NB4 (cell line): ENCODE data around the gene BARX2.

Experiments used
- DNase-seq: peaks from one replicate; pipeline ENCODE4 v3.0.0; 2010; ENCODE audit warnings: low read depth
- H3K4me3 ChIP-seq: one replicate; pipeline ENCODE4 v1.5.1; 2011; ENCODE audit warnings: mild to moderate bottlenecking, low read depth, low read length, moderate library complexity
- MYC ChIP-seq: IDR thresholded peaks from 2 replicates; pipeline ENCODE4 v1.6.1; 2011; ENCODE audit warnings: low read depth, low read length
- POLR2A ChIP-seq: IDR thresholded peaks from 2 replicates; pipeline ENCODE4 v1.6.1; 2011; ENCODE audit warnings: mild to moderate bottlenecking; ENCODE audit not compliant: insufficient read length; ENCODE audit errors: extremely low read depth
- TF ChIP-seq, protein P1 (sequence below): IDR thresholded peaks from one replicate; pipeline ENCODE4 v1.5.1; 2012; ENCODE audit warnings: low read depth, low read length
- TF ChIP-seq, protein P2 (sequence below): IDR thresholded peaks from 2 replicates; pipeline ENCODE4 v1.6.1; 2011; ENCODE audit warnings: low read depth, low read length

BARX2 gene

DNA sequence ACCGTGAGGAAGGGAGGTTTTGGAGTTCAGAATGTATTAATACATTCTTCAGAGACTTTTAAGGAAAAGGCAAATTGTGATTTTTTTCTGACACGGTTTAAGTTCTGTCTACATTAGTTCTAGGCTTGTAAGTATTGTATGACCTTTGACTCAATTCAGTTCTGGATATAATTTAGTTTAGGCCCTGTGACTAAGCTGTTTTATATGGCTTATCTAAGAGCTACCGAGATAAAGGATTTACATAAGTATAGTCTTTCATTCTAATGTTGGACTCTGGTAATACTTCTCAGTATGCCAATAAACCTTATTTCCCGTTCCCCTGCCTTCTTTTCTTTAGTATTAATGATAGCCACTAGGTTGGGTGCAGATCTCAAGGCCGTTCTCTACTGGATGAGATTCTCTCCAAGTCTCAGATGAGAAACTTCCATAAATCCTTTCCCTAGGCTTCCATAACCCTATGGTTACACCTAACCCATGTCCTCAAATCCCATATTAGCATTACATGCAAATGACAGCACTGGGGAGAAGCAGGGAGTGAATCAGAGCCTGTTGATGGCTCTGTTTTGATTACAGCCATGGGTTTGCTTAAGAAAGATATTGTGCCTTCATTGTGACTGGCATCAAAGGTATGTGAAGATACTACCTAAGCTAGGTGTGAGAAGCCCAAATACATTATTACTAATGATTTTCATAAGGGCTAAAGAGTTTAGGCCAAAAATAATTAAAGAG is 38.7 kb downstream of the BARX2 start:
- H3K4me3 ChIP-seq = no peak overlapping the region
- DNase-seq = no peak
- no peak for TF ChIP-seq MYC

DNA sequence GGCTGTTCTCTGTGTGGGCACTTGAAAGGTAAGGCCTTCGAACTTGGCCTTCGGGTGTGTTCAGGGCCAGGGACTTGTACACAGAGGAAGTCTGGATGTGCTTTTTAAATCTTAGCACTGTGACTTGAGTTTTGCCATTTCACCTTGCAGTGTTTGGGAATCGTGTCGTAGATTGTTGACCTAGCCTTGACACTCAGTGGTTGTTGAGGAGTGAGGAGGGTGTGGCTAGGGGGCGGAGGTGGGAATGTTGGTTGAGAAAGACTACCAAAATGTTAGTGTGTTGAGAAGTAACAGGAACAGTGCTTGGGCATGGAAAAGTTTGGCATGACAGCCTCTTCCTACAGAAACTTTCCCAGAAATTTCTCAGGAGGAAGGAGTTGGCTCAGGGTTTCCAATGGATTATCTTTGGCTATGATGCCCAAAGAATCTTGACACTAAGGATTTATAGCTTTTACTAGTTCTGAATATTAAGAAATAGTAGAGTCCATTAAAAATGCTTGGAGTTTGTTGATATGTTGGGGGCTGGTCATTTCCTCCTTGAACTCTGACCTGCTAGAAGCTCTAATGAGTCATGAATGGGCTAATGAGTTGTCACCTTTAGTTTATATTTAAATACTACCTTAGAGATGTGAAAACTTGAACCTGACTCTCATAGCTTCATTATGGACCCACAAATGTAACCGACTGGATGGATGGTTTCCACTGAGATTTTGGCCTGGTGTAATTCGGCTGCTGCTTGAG is 40.6 kb downstream of the BARX2 start:
- TF ChIP-seq, protein P1, sequence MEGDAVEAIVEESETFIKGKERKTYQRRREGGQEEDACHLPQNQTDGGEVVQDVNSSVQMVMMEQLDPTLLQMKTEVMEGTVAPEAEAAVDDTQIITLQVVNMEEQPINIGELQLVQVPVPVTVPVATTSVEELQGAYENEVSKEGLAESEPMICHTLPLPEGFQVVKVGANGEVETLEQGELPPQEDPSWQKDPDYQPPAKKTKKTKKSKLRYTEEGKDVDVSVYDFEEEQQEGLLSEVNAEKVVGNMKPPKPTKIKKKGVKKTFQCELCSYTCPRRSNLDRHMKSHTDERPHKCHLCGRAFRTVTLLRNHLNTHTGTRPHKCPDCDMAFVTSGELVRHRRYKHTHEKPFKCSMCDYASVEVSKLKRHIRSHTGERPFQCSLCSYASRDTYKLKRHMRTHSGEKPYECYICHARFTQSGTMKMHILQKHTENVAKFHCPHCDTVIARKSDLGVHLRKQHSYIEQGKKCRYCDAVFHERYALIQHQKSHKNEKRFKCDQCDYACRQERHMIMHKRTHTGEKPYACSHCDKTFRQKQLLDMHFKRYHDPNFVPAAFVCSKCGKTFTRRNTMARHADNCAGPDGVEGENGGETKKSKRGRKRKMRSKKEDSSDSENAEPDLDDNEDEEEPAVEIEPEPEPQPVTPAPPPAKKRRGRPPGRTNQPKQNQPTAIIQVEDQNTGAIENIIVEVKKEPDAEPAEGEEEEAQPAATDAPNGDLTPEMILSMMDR = no peak
- TF ChIP-seq MYC = no peak
- no peak for DNase-seq
- H3K4me3 ChIP-seq = no peak overlapping the region

DNA sequence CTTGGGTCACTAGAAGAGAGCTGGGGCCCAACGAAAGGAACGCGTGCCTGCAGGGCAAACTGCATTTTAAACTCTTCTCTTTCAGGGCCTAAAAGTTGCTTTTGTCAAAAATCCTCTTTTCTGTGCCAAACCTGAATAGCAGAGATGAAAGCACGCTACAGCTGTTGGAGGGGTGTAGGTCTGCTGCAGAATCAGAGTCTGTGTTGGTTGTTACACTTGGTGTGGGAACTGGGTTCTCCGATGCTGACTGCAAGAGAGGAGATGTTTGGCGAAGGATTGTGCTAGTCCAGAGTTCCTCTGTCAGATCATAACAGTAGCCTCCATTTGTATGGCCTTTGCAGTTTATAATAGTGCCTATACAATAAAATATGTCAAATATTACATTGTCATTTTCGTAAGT is 41.8 kb downstream of the BARX2 start:
- H3K4me3 ChIP-seq = no peak overlapping the region
- no peak for DNase-seq
- TF ChIP-seq POLR2A = no peak
- TF ChIP-seq, protein P2, sequence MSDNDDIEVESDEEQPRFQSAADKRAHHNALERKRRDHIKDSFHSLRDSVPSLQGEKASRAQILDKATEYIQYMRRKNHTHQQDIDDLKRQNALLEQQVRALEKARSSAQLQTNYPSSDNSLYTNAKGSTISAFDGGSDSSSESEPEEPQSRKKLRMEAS = no peak
- no peak for TF ChIP-seq MYC

DNA sequence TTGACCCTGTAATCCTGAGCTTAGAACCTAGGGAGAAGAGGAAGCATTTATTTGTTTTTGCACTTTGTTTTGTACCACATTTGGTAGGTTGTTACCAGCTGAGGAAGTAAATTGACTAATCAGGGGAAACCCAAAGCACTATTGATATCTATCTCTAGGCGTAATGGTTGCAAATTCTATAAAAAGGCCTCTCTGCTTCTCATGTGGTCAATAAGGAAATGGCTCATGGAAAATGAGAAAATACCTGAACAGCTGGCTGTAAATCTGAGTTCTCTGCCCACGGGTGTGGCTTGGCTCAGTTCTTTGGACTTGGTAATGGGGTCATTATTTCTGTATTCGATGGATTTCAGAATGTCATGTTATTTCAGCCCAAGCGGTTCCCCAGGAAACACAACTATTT is 42.4 kb downstream of the BARX2 start:
- DNase-seq = no peak
- H3K4me3 ChIP-seq = no peak overlapping the region
- TF ChIP-seq, protein P2 = no peak
- TF ChIP-seq, protein P1 = no peak
- no peak for TF ChIP-seq MYC

DNA sequence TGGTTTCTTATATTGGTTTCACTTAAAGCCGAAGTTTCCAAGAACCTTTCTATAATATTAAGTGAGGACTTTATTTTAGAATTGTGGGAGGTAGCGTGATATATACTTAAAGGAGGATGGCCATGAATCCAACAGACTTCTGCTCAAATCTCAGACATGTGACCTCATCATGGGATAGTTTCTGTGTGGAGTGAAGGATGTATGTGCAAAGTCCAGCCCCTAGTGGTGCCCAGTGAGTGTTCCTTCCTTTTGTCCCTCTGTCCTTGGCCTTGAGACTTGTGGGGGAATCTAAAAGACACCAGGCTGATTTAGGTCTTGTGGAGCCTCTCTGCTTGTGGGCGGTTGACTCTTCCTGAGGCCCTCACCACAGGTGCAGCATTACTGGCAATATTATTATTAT is 43.7 kb downstream of the BARX2 start:
- no peak overlapping the region for H3K4me3 ChIP-seq
- DNase-seq = no peak
- TF ChIP-seq, protein P2 = no peak
- TF ChIP-seq, protein P1 = no peak
- no peak for TF ChIP-seq POLR2A

DNA sequence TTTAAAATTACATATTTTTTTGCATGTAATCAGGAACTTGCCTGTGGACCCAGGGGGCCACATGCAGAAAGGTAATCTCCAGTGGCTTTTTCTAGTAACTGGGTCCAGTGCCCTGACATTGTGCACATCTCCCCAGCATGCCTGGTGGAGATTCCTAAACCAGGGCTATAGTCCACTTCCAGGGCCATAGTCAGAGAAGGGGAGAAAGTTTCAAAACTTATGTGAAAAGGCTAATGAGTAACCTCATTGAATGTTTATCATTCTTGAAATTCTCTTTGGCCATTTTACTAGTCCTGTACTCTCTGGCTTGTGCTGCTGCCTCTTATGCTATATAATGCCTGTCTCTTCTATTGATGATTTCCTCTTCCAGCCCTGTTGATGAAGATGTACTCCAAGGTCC is 47.8 kb downstream of the BARX2 start:
- H3K4me3 ChIP-seq = no peak overlapping the region
- TF ChIP-seq, protein P1 = no peak
- TF ChIP-seq MYC (no peak), POLR2A (no peak)
- TF ChIP-seq, protein P2 = no peak
- DNase-seq = no peak

DNA sequence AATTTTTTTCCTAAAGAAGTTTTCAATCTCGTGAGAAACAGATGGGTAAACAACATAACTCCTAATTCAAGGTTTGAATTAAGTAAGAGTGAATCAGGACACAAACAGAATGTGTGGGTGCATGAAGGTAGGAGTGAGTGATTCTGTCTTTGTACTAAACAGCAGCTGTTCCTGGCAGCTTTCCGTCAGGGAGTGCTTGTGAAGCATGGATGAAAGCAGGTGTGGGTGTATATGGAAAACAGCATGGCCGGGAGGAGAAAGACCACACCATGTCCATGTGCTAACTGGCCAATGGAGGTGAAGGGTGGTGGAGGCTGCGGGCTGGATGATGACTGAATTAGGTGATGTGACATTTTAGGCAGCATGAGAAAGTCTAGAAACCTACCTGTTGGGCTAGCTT is 49.6 kb downstream of the BARX2 start:
- no peak for DNase-seq
- TF ChIP-seq, protein P2 = no peak
- TF ChIP-seq POLR2A (no peak), MYC (no peak)
- TF ChIP-seq, protein P1 = no peak
- no peak overlapping the region for H3K4me3 ChIP-seq
